NCI-H526 (cell line): ENCODE data around the gene FAM107B.
"Not testable (repeated sequence)": the region's sequence is repeated elsewhere in the genome, so short reads cannot be mapped to it uniquely, and the experiment has no call there.

Experiments
- DNase-seq, 2 experiments: peaks; one replicate each; lab custom pipeline; 2025; lab: John Stamatoyannopoulos, UW

FAM107B gene

GRCh38 chr10:14664345-14664744 lies 110.4 kb downstream of the FAM107B start:
- no peak for DNase-seq

- no peak for DNase-seq
Observed at GRCh38 chr10:14661818-14662217, 112.9 kb downstream of the FAM107B start.

- DNase-seq, result no peak
Observed at GRCh38 chr10:14660831-14661230, 113.9 kb downstream of the FAM107B start.

GRCh38 chr10:14659626-14660196 lies 115.0 kb downstream of the FAM107B start:
- no peak for DNase-seq

GRCh38 chr10:14659137-14659536 lies 115.6 kb downstream of the FAM107B start:
- not testable (repeated sequence) for DNase-seq

GRCh38 chr10:14658331-14659127 lies 116.2 kb downstream of the FAM107B start:
- no peak for DNase-seq

- no peak for DNase-seq
Observed at GRCh38 chr10:14656052-14656730, 118.5 kb downstream of the FAM107B start.

- no peak for DNase-seq
Observed at GRCh38 chr10:14654821-14655382, 119.8 kb downstream of the FAM107B start.

- no peak for DNase-seq
Observed at GRCh38 chr10:14653271-14654161, 121.2 kb downstream of the FAM107B start.

- DNase-seq, result no peak
Observed at GRCh38 chr10:14652816-14653215, 121.9 kb downstream of the FAM107B start.

- DNase-seq, result no peak
Observed at GRCh38 chr10:14652067-14652466, 122.6 kb downstream of the FAM107B start.

GRCh38 chr10:14649739-14650138 lies 125.0 kb downstream of the FAM107B start:
- DNase-seq, result no peak

- peak in 1 of 2 experiments; percentile 1 for DNase-seq
Observed at GRCh38 chr10:14648946-14649345, 125.8 kb downstream of the FAM107B start.

- DNase-seq, result peak; percentile 53 to 60
Observed at GRCh38 chr10:14648005-14648765, 126.5 kb downstream of the FAM107B start.

GRCh38 chr10:14645239-14645960 lies 129.3 kb downstream of the FAM107B start:
- no peak for DNase-seq

GRCh38 chr10:14639637-14640036 lies 135.1 kb downstream of the FAM107B start:
- DNase-seq, result no peak

GRCh38 chr10:14635043-14635710 lies 139.5 kb downstream of the FAM107B start:
- no peak for DNase-seq

- not testable (repeated sequence) for DNase-seq
Observed at GRCh38 chr10:14634572-14634971, 140.1 kb downstream of the FAM107B start.

GRCh38 chr10:14625765-14626525 lies 148.8 kb downstream of the FAM107B start:
- no peak for DNase-seq
